ENCODE results near the gene FAM222A.

FAM222A gene

GRCh38 chr12:109710747-109711595 lies 2.7 kb upstream of the FAM222A start:
- peak; percentile 27 for DNase-seq (ENCODE audit: low spot score)

GRCh38 chr12:109711596-109712461 lies 1.8 kb upstream of the FAM222A start:
- no peak for DNase-seq (ENCODE audit: low spot score)

- DNase-seq (ENCODE audit: low spot score) = peak; percentile 59
Measured at GRCh38 chr12:109714141-109714912, 702 bp downstream of the FAM222A start.

GRCh38 chr12:109714913-109715244 lies 1.3 kb downstream of the FAM222A start:
- no peak for DNase-seq (ENCODE audit: low spot score)

- no peak for DNase-seq (ENCODE audit: low spot score)
Measured at GRCh38 chr12:109715310-109716091, 1.9 kb downstream of the FAM222A start.

- DNase-seq (ENCODE audit: low spot score) = no peak
Measured at GRCh38 chr12:109716092-109716479, 2.5 kb downstream of the FAM222A start.

GRCh38 chr12:109716512-109717389 lies 3.1 kb downstream of the FAM222A start:
- peak; percentile 58 for DNase-seq (ENCODE audit: low spot score)

GRCh38 chr12:109717390-109718357 lies 4.0 kb downstream of the FAM222A start:
- no peak for DNase-seq (ENCODE audit: low spot score)

- DNase-seq (ENCODE audit: low spot score) = no peak
Measured at GRCh38 chr12:109718390-109718789, 4.8 kb downstream of the FAM222A start.

- no peak for DNase-seq (ENCODE audit: low spot score)
Measured at GRCh38 chr12:109719123-109720022, 5.7 kb downstream of the FAM222A start.

- DNase-seq (ENCODE audit: low spot score) = no peak
Measured at GRCh38 chr12:109720152-109720856, 6.7 kb downstream of the FAM222A start.

GRCh38 chr12:109720857-109721189 lies 7.2 kb downstream of the FAM222A start:
- no peak for DNase-seq (ENCODE audit: low spot score)

GRCh38 chr12:109721276-109721675 lies 7.7 kb downstream of the FAM222A start:
- DNase-seq (ENCODE audit: low spot score) = no peak

GRCh38 chr12:109722022-109722720 lies 8.5 kb downstream of the FAM222A start:
- no peak for DNase-seq (ENCODE audit: low spot score)

- DNase-seq (ENCODE audit: low spot score) = no peak
Measured at GRCh38 chr12:109722721-109723094, 9.1 kb downstream of the FAM222A start.

- DNase-seq (ENCODE audit: low spot score) = no peak
Measured at GRCh38 chr12:109723311-109723881, 9.8 kb downstream of the FAM222A start.

Measured in AG20443 (cell line).